22Rv1 (cell line): ENCODE results near the gene RAPGEFL1.
"Not testable (repeated sequence)": the region's sequence is repeated elsewhere in the genome, so short reads cannot be mapped to it uniquely, and the experiment has no call there.

ENCODE experiments used
- H3K27ac ChIP-seq: fragments of 450-650 bp; 2 replicates; pipeline ENCODE4 v1.5.1; 2017
- CTCF ChIP-seq: fragments of 450-650 bp; IDR thresholded peaks from 2 replicates; pipeline ENCODE4 v1.5.1; 2017; ENCODE audit warnings: mild to moderate bottlenecking
- ZFX ChIP-seq: fragments of 450-650 bp; IDR thresholded peaks from 2 replicates; pipeline ENCODE4 v1.6.1; 2017; ENCODE audit warnings: antibody characterized with exemption, borderline replicate concordance

The RAPGEFL1 gene

GRCh38 chr17:40197550-40197949 lies 20.3 kb downstream of the RAPGEFL1 start:
- H3K27ac ChIP-seq: no peak overlapping the region
- TF ChIP-seq CTCF: no peak
- no peak for TF ChIP-seq ZFX

- H3K27ac ChIP-seq: peak overlapping the region; percentile 42; the same call in 1 of the 2 replicates
These were observed 20.7 kb downstream of the RAPGEFL1 start for GRCh38 chr17:40197965-40198456.

- no peak for TF ChIP-seq ZFX
- TF ChIP-seq CTCF: no peak
- H3K27ac ChIP-seq: peak overlapping the region; percentile 42; the same call in 1 of the 2 replicates
These were observed 21.3 kb downstream of the RAPGEFL1 start for GRCh38 chr17:40198576-40198975.

- H3K27ac ChIP-seq: no peak overlapping the region
- TF ChIP-seq CTCF (no peak), ZFX (no peak)
These were observed 25.9 kb downstream of the RAPGEFL1 start for GRCh38 chr17:40203131-40203530.

- not testable (repeated sequence) for H3K27ac ChIP-seq
These were observed 28.9 kb downstream of the RAPGEFL1 start for GRCh38 chr17:40206193-40206592.

- TF ChIP-seq ZFX: no peak
- no peak for TF ChIP-seq CTCF
- no peak overlapping the region for H3K27ac ChIP-seq
These were observed 32.3 kb downstream of the RAPGEFL1 start for GRCh38 chr17:40209404-40210093.

- not testable (repeated sequence) for H3K27ac ChIP-seq
These were observed 36.6 kb downstream of the RAPGEFL1 start for GRCh38 chr17:40213914-40214313.

GRCh38 chr17:40218006-40218739 lies 40.9 kb downstream of the RAPGEFL1 start:
- peak overlapping the region; percentile 71 for H3K27ac ChIP-seq
- no peak for TF ChIP-seq ZFX

GRCh38 chr17:40218740-40219593 lies 41.7 kb downstream of the RAPGEFL1 start, which contains the start of gene WIPF2:
TSS of gene WIPF2 (plus strand) at chr17:40219304. CDS start at chr17:40256460, 37,156 bp downstream.
- peak within 1 kb of the TSS; percentile 71 for H3K27ac ChIP-seq
- TF ChIP-seq ZFX: no peak
- TF ChIP-seq CTCF: peak; percentile 48
